ENCODE measurements around the gene ABCC9.

DNA sequence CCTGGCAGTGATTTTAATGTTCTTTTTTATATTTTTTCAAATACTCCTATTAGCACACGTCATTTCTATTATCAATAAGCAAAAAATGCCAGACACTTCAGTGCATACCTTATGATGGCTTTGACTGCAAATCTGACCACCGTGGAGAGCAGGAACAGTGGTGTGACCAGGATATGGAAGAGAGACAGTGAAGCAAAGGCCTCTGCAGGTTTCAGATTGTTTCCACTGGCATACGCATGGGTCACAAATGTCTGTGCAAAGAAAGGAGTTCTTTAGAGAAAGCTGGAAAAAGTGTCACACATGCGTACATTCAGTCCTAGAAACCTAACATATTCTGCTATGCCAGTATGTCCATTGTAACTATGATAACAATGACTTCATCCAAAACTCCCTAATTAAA, 47.3 kb downstream of the ABCC9 start:
- TF ChIP-seq POLR2A (IDR thresholded peaks at IDR 0.05) (no peak), EP300 (IDR thresholded peaks at IDR 0.05) (no peak)
- TF ChIP-seq, protein P1, sequence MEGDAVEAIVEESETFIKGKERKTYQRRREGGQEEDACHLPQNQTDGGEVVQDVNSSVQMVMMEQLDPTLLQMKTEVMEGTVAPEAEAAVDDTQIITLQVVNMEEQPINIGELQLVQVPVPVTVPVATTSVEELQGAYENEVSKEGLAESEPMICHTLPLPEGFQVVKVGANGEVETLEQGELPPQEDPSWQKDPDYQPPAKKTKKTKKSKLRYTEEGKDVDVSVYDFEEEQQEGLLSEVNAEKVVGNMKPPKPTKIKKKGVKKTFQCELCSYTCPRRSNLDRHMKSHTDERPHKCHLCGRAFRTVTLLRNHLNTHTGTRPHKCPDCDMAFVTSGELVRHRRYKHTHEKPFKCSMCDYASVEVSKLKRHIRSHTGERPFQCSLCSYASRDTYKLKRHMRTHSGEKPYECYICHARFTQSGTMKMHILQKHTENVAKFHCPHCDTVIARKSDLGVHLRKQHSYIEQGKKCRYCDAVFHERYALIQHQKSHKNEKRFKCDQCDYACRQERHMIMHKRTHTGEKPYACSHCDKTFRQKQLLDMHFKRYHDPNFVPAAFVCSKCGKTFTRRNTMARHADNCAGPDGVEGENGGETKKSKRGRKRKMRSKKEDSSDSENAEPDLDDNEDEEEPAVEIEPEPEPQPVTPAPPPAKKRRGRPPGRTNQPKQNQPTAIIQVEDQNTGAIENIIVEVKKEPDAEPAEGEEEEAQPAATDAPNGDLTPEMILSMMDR (IDR thresholded peaks at IDR 0.05): no peak
